ENCODE results near the gene CNIH2. TPM values are rescaled to one million over a fixed set of nuclear protein-coding genes. Genes with fewer than 3 reads are reported as not detected.

CNIH2 gene
- total and polyA plus RNA-seq, 2 donors (not counting 1 experiment from before 2014, with no cell fraction given): 0.17 to 0.57 TPM

GRCh38 chr11:66267039-66267378 is 11.0 kb upstream of the CNIH2 start:
- no peak for TF ChIP-seq EZH2 (IDR thresholded peaks at IDR 0.05; ENCODE audit: low read length, missing control alignments)
- TF ChIP-seq CTCF (conservative IDR thresholded peaks at IDR 0.05 in 1 of 2, IDR thresholded peaks at IDR 0.05 in 1 of 2; ENCODE audit: low read depth in 1 of 2, low read length in 2 of 2): no peak
- Histone ChIP-seq H3K27ac (ENCODE audit: insufficient read depth, low read length) (peak overlapping the region; percentile 57), H3K4me3 (replicated peaks in 1 of 4; ENCODE audit: control extremely low read depth in 1 of 4, insufficient read depth in 1 of 4, low read depth in 3 of 4, low read length in 4 of 4) (peak overlapping the region; percentile 33 to 100 (median 70)), H3K9me3 (ENCODE audit: control insufficient read depth, insufficient read depth, low read depth, low read length) (no peaks in the 10 kb centered on the region), H3K36me3 (ENCODE audit: control insufficient read depth, insufficient read depth, low read length) (peaks cover 25% of the 10 kb centered on the region), H3K9ac (ENCODE audit: insufficient read depth, low read length) (peak overlapping the region; percentile 9), H4K20me1 (ENCODE audit: control insufficient read depth, extremely low read depth, insufficient read depth, low read length) (no peaks in the 10 kb centered on the region), H3K27me3 (ENCODE audit: control insufficient read depth, insufficient read depth, low read length) (no peaks in the 10 kb centered on the region), H3K4me1 (ENCODE audit: control insufficient read depth, extremely low read depth, insufficient read depth, low read length) (peaks cover 4% of the 10 kb centered on the region), H2AFZ (ENCODE audit: low read length) (no peak overlapping the region), H3K4me2 (ENCODE audit: extremely low read depth, insufficient read depth, low read length) (peak overlapping the region; percentile 49), H3K79me2 (ENCODE audit: control insufficient read depth, insufficient read depth, low read length) (peaks cover 30% of the 10 kb centered on the region)
- DNase-seq (ENCODE audit: low read depth in 2 of 2): no peak

DNA sequence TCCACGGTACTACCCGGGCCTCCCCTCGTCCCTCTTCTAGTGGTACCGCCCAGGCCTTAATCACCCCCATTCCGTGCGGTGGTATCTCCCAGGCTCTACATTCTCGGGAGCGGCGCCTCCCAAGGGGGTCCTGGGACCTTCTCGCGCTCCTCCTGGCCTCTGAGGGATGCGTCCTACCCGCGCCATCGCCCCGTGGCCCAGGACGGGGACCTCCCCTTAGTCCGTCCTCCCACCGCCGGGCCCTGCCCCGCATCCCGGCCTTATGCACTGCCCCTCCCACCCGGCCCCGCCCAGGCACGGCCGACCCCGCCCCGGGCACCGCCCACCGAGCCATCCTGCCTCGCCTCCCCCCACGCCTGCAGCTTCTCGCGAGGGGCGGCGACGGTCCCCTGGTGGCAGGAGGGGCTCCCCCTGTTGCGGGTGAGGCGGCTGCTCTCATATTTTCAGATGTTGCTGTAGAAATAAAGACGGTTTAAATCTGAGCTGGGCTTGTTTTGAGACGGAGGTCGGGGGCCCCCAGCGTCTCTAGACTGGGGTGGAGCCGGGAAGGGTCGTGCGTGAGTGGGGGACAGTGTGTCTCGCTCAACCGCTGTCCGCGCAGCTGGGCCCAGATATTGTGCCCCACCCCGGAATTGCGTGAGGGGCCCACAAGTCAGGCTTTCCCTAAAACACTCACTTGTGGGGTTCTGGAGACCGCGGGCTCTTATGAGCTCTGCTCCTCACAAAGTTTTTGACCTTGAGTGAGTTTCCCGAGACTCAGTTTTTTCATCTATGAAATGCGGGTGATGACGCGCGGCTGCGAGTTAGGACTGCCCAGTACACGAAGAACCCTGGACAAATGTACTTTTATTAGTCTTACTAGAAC is 10.4 kb upstream of the CNIH2 start:
- Histone ChIP-seq H3K36me3 (ENCODE audit: control insufficient read depth, insufficient read depth, low read length) (peaks cover 27% of the 10 kb centered on the region), H3K27ac (ENCODE audit: insufficient read depth, low read length) (peak overlapping the region; percentile 84), H2AFZ (ENCODE audit: low read length) (peak overlapping the region; percentile 73), H4K20me1 (ENCODE audit: control insufficient read depth, extremely low read depth, insufficient read depth, low read length) (no peaks in the 10 kb centered on the region), H3K9me3 (ENCODE audit: control insufficient read depth, insufficient read depth, low read depth, low read length) (no peaks in the 10 kb centered on the region), H3K4me1 (ENCODE audit: control insufficient read depth, extremely low read depth, insufficient read depth, low read length) (peaks cover 4% of the 10 kb centered on the region), H3K4me2 (ENCODE audit: extremely low read depth, insufficient read depth, low read length) (peak overlapping the region; percentile 85), H3K27me3 (ENCODE audit: control insufficient read depth, insufficient read depth, low read length) (no peaks in the 10 kb centered on the region), H3K79me2 (ENCODE audit: control insufficient read depth, insufficient read depth, low read length) (peaks cover 30% of the 10 kb centered on the region), H3K9ac (ENCODE audit: insufficient read depth, low read length) (peak overlapping the region; percentile 97), H3K4me3 (replicated peaks in 1 of 4; ENCODE audit: control extremely low read depth in 1 of 4, insufficient read depth in 1 of 4, low read depth in 3 of 4, low read length in 4 of 4) (peak overlapping the region; percentile 42 to 100 (median 90))
- TF ChIP-seq CTCF (conservative IDR thresholded peaks at IDR 0.05 in 1 of 2, IDR thresholded peaks at IDR 0.05 in 1 of 2; ENCODE audit: low read depth in 1 of 2, low read length in 2 of 2): no peak
- TF ChIP-seq EZH2 (IDR thresholded peaks at IDR 0.05; ENCODE audit: low read length, missing control alignments): no peak
- peak; percentile 83 to 88 for DNase-seq (ENCODE audit: low read depth in 2 of 2)

- peaks cover 4% of the 10 kb centered on the region for H3K4me1 ChIP-seq (ENCODE audit: control insufficient read depth, extremely low read depth, insufficient read depth, low read length)
- peak within 1 kb of the TSS; percentile 84 for H3K27ac ChIP-seq (ENCODE audit: insufficient read depth, low read length)
- peaks cover 30% of the 10 kb centered on the region for H3K79me2 ChIP-seq (ENCODE audit: control insufficient read depth, insufficient read depth, low read length)
- TF ChIP-seq EZH2 (IDR thresholded peaks at IDR 0.05; ENCODE audit: low read length, missing control alignments): no peak
- no peak for TF ChIP-seq CTCF (conservative IDR thresholded peaks at IDR 0.05 in 1 of 2, IDR thresholded peaks at IDR 0.05 in 1 of 2; ENCODE audit: low read depth in 1 of 2, low read length in 2 of 2)
- peak within 1 kb of the TSS; percentile 73 for H2AFZ ChIP-seq (ENCODE audit: low read length)
- no peaks in the 10 kb centered on the region for H3K9me3 ChIP-seq (ENCODE audit: control insufficient read depth, insufficient read depth, low read depth, low read length)
- DNase-seq (ENCODE audit: low read depth in 2 of 2): peak; percentile 96 to 99
- peak within 1 kb of the TSS; percentile 94 to 100 (median 96) for H3K4me3 ChIP-seq (replicated peaks in 1 of 4; ENCODE audit: control extremely low read depth in 1 of 4, insufficient read depth in 1 of 4, low read depth in 3 of 4, low read length in 4 of 4)
- H4K20me1 ChIP-seq (ENCODE audit: control insufficient read depth, extremely low read depth, insufficient read depth, low read length): no peaks in the 10 kb centered on the region
- H3K36me3 ChIP-seq (ENCODE audit: control insufficient read depth, insufficient read depth, low read length): peaks cover 32% of the 10 kb centered on the region
- peak within 1 kb of the TSS; percentile 97 for H3K9ac ChIP-seq (ENCODE audit: insufficient read depth, low read length)
- peak within 1 kb of the TSS; percentile 85 for H3K4me2 ChIP-seq (ENCODE audit: extremely low read depth, insufficient read depth, low read length)
- no peaks in the 10 kb centered on the region for H3K27me3 ChIP-seq (ENCODE audit: control insufficient read depth, insufficient read depth, low read length)
Observed at GRCh38 chr11:66268244-66268951, 9.6 kb upstream of the CNIH2 start, which contains the start of gene RAB1B. Gene RAB1B, plus strand, starts transcription at chr11:66268639. Its CDS starts 41 bp downstream, at chr11:66268680.

All from fibroblast of lung (primary cell).